ENCODE measurements around the gene ARHGAP32. TPM values are rescaled to one million over a fixed set of nuclear protein-coding genes. Genes with fewer than 3 reads are reported as not detected.

The ARHGAP32 gene
- total and polyA plus RNA-seq, 10 donors, result 0.53 to 17.0 (median 10.2) TPM

GRCh38 chr11:128967578-128967977 lies 224.5 kb downstream of the ARHGAP32 start:
- intact Hi-C loops (cut with DNase I; ENCODE audit: low total_unique reads), result no loop called here
- H3K27ac ChIP-seq, result no peak overlapping the region
- peaks cover 0 to 29% (median 17%) of the 10 kb centered on the region in 6 donors for H3K4me1 ChIP-seq
- DNase-seq, result no peak
- H3K9me3 ChIP-seq, result no peaks in the 10 kb centered on the region
- TF ChIP-seq POLR2AphosphoS5 (IDR thresholded peaks at IDR 0.05) (no peak), CTCF (IDR thresholded peaks at IDR 0.05 in 8 of 11, conservative IDR thresholded peaks at IDR 0.05 in 3 of 11) (no peak), POLR2A (IDR thresholded peaks at IDR 0.05) (no peak)
- peaks cover 0 to 38% (median 14%) of the 10 kb centered on the region in 6 donors for H3K36me3 ChIP-seq
- H3K4me3 ChIP-seq, result no peak overlapping the region
- no peaks in the 10 kb centered on the region for H3K27me3 ChIP-seq (replicated peaks in 1 of 7)
- 75 to 91% (median 84%) methylated on average over 6 of the region's 6 CpGs for WGBS, 5 donors

- Histone ChIP-seq H3K36me3 (peaks cover 0 to 20% (median 8%) of the 10 kb centered on the region in 6 donors), H3K27me3 (replicated peaks in 1 of 7) (no peaks in the 10 kb centered on the region), H3K4me1 (peaks cover 0 to 29% (median 17%) of the 10 kb centered on the region in 6 donors), H3K9me3 (no peaks in the 10 kb centered on the region), H3K27ac (no peak overlapping the region), H3K4me3 (no peak overlapping the region)
- DNase-seq, result no peak
- TF ChIP-seq POLR2AphosphoS5 (IDR thresholded peaks at IDR 0.05), result no peak
- no peak for TF ChIP-seq CTCF (IDR thresholded peaks at IDR 0.05 in 8 of 11, conservative IDR thresholded peaks at IDR 0.05 in 3 of 11)
- TF ChIP-seq POLR2A (IDR thresholded peaks at IDR 0.05), result no peak
- intact Hi-C loops (cut with DNase I; ENCODE audit: low total_unique reads), result no loop called here
- 24 to 42% (median 28%) methylated on average over 4 of the region's 4 CpGs for WGBS, 5 donors
Measured at GRCh38 chr11:128965485-128965884, 226.6 kb downstream of the ARHGAP32 start.

GRCh38 chr11:128964463-128964930 lies 227.6 kb downstream of the ARHGAP32 start:
- TF ChIP-seq CTCF (IDR thresholded peaks at IDR 0.05 in 8 of 11, conservative IDR thresholded peaks at IDR 0.05 in 3 of 11) (no peak), POLR2A (IDR thresholded peaks at IDR 0.05) (no peak), POLR2AphosphoS5 (IDR thresholded peaks at IDR 0.05) (no peak)
- DNase-seq, result no peak
- Histone ChIP-seq H3K27ac (no peak overlapping the region), H3K36me3 (peaks cover 0 to 10% (median 3%) of the 10 kb centered on the region in 6 donors), H3K4me1 (peaks cover 0 to 29% (median 17%) of the 10 kb centered on the region in 6 donors), H3K9me3 (no peaks in the 10 kb centered on the region), H3K27me3 (replicated peaks in 1 of 7) (no peaks in the 10 kb centered on the region), H3K4me3 (no peak overlapping the region)
- WGBS, 5 donors, result 59 to 73% (median 65%) methylated on average over 7 of the region's 7 CpGs
- intact Hi-C loops (cut with DNase I; ENCODE audit: low total_unique reads), result no loop called here

GRCh38 chr11:128963744-128964325 lies 228.3 kb downstream of the ARHGAP32 start:
- DNase-seq, result no peak
- no peak for TF ChIP-seq POLR2AphosphoS5 (IDR thresholded peaks at IDR 0.05)
- TF ChIP-seq CTCF (IDR thresholded peaks at IDR 0.05 in 8 of 11, conservative IDR thresholded peaks at IDR 0.05 in 3 of 11), result no peak
- TF ChIP-seq POLR2A (IDR thresholded peaks at IDR 0.05), result no peak
- WGBS, 5 donors, result 86 to 90% (median 88%) methylated on average over 3 of the region's 3 CpGs
- Histone ChIP-seq H3K4me1 (peaks cover 0 to 29% (median 17%) of the 10 kb centered on the region in 6 donors), H3K27me3 (replicated peaks in 1 of 7) (no peaks in the 10 kb centered on the region), H3K9me3 (no peaks in the 10 kb centered on the region), H3K4me3 (no peak overlapping the region), H3K27ac (no peak overlapping the region), H3K36me3 (peaks cover 0 to 3% (median 0%) of the 10 kb centered on the region in 6 donors)
- intact Hi-C loops (cut with DNase I; ENCODE audit: low total_unique reads), result no loop called here

All from spleen (tissue), 11 donors.